Tibial nerve (tissue), 4 donors: ENCODE measurements around the gene PLEKHG4B. TPM values are rescaled to one million over a fixed set of nuclear protein-coding genes. Genes with fewer than 3 reads are reported as not detected.

Experiments
- DNase-seq, 2 donors: peaks; one replicate each; pipeline ENCODE4 v3.0.0-alpha.2; 2019; ENCODE audit warnings: low spot score in 2 of 2
- H3K27ac ChIP-seq, 4 donors: fragments of 200-600 bp; sonication (generic) in 3 of 4; one replicate each; pipeline ENCODE4 v1.5.1; 2017 to 2019; ENCODE audit warnings: mild to moderate bottlenecking in 1 of 4
- H3K27me3 ChIP-seq, 2 donors: fragments of 200-600 bp; sonication (generic) in 1 of 2; one replicate each; pipeline versions ENCODE4 v1.5.1 to v1.6.0; 2017 to 2019
- H3K36me3 ChIP-seq, 3 donors: fragments of 200-600 bp; sonication (generic); one replicate each; pipeline ENCODE4 v1.5.1; 2018 to 2019
- H3K4me1 ChIP-seq, 4 donors: fragments of 200-600 bp; sonication (generic) in 3 of 4; one replicate each; pipeline ENCODE4 v1.5.1; 2017 to 2019
- H3K4me3 ChIP-seq, 4 donors: fragments of 200-600 bp; sonication (generic) in 3 of 4; one replicate each; pipeline ENCODE4 v1.5.1; 2017 to 2019; ENCODE audit warnings: mild to moderate bottlenecking in 1 of 4, moderate library complexity in 1 of 4
- H3K9me3 ChIP-seq, 4 donors: fragments of 200-600 bp; sonication (generic) in 3 of 4; one replicate each; pipeline ENCODE4 v1.5.1; 2017 to 2019
- CTCF ChIP-seq, 5 experiments: fragments of 200-600 bp in 3 of 5; fragments of 450-650 bp in 2 of 5; sonication (generic) in 3 of 5; IDR thresholded peaks; one replicate each; pipeline ENCODE4 v1.5.1; 2016 to 2019; ENCODE audit warnings: antibody characterized with exemption in 5 of 5, mild to moderate bottlenecking in 3 of 5, moderate library complexity in 2 of 5
- EP300 ChIP-seq, 2 donors: sonication (generic); formaldehyde crosslinking; IDR thresholded peaks; one replicate each; pipeline ENCODE4 v1.6.1; 2017; ENCODE audit warnings: antibody characterized with exemption in 2 of 2, mild to moderate bottlenecking in 1 of 2
- POLR2A ChIP-seq, 2 donors: fragments of 450-650 bp; IDR thresholded peaks; one replicate each; pipeline ENCODE4 v1.6.1; 2017; ENCODE audit warnings: antibody characterized with exemption in 2 of 2, mild to moderate bottlenecking in 2 of 2, moderate library complexity in 2 of 2
- WGBS, 2 donors: methylation state at CpG; one replicate each; pipeline ENCODE4 v1.1.5; 2018; 5-methylcytosine and 5-hydroxymethylcytosine counted together
- total RNA-seq, 4 donors: library from RNA; depleted of rRNA; stranded (reverse); fragments of >200 nt; gene quantifications; one replicate each; pipeline ENCODE4 v1.1.0, GENCODE V29; 2016

PLEKHG4B gene
- total RNA-seq, 4 donors from 2014 or later, result under 0.01 to 0.42 (median 0.26) TPM

DNA sequence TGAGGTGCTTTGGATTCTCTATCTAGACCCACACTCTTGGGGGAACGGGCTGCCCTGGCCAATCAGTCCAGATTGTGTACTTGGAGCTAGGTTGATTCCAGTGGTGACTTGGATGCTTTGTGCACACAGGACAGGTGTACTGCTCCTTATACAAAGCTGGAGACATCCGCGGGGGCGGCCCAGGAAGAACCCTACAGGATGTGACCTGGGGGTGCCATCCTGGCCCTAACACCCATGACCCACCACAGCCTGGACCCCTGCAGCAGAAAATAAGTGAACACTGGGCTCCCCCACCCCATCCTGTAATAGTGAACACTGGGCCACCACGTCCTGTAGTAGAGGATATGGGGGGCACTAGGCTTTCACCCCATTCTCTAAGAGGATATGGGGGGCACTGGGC, 12.1 kb upstream of the PLEKHG4B start:
- no peaks in the 10 kb centered on the region for H3K9me3 ChIP-seq
- H3K4me3 ChIP-seq, result no peak overlapping the region
- no peaks in the 10 kb centered on the region for H3K27me3 ChIP-seq
- DNase-seq, result no peak
- WGBS, 2 donors, result 90 to 93% methylated on average over 5 of the region's 5 CpGs
- TF ChIP-seq EP300 (IDR thresholded peaks at IDR 0.05), result no peak
- TF ChIP-seq POLR2A (IDR thresholded peaks at IDR 0.05), result no peak
- no peak for TF ChIP-seq CTCF (IDR thresholded peaks at IDR 0.05)
- no peak overlapping the region for H3K27ac ChIP-seq
- H3K4me1 ChIP-seq, result no peaks in the 10 kb centered on the region
- H3K36me3 ChIP-seq, result no peaks in the 10 kb centered on the region

- Histone ChIP-seq H3K36me3 (no peaks in the 10 kb centered on the region), H3K27me3 (no peaks in the 10 kb centered on the region), H3K4me3 (no peak overlapping the region), H3K27ac (no peak overlapping the region), H3K4me1 (no peaks in the 10 kb centered on the region), H3K9me3 (no peaks in the 10 kb centered on the region)
- no peak for DNase-seq
- WGBS, 2 donors, result 71 to 72% methylated on average over 18 of the region's 19 CpGs
- TF ChIP-seq POLR2A (IDR thresholded peaks at IDR 0.05) (no peak), EP300 (IDR thresholded peaks at IDR 0.05) (no peak), CTCF (IDR thresholded peaks at IDR 0.05) (no peak)
These were observed 10.5 kb upstream of the PLEKHG4B start for GRCh38 chr5:81391-82021.

GRCh38 chr5:82097-82496, 9.9 kb upstream of the PLEKHG4B start:
- H3K4me3 ChIP-seq, result no peak overlapping the region
- 13 to 17% methylated on average over 5 to 9 of the region's 9 CpGs for WGBS, 2 donors
- no peak for DNase-seq
- no peaks in the 10 kb centered on the region for H3K36me3 ChIP-seq
- H3K27ac ChIP-seq, result no peak overlapping the region
- H3K4me1 ChIP-seq, result no peaks in the 10 kb centered on the region
- no peaks in the 10 kb centered on the region for H3K9me3 ChIP-seq
- TF ChIP-seq POLR2A (IDR thresholded peaks at IDR 0.05) (no peak), EP300 (IDR thresholded peaks at IDR 0.05) (no peak), CTCF (IDR thresholded peaks at IDR 0.05) (no peak)
- no peaks in the 10 kb centered on the region for H3K27me3 ChIP-seq

DNA sequence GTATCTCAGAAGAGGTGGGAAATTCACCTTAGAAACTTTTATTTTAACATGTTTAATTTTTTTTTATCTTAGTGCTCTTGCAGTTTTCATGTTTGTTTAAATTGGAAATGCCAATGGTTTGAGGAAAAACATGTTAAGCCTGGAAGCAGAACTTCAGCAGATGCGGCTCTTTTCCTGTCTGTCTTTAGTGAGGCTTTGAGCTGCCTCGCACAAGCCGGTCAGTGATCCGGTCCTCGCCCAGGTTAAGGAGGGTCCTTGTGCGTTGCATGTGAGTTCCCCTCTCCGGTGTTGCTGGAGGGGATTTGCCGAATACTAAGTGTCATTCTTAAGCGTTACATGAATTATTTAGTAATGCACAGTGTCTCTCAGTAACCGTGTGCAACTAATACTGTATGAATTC, 9.4 kb upstream of the PLEKHG4B start:
- WGBS, 2 donors, result 29 to 39% methylated on average over 10 of the region's 10 CpGs
- H3K4me1 ChIP-seq, result no peaks in the 10 kb centered on the region
- no peak for DNase-seq
- TF ChIP-seq CTCF (IDR thresholded peaks at IDR 0.05) (no peak), EP300 (IDR thresholded peaks at IDR 0.05) (no peak), POLR2A (IDR thresholded peaks at IDR 0.05) (no peak)
- H3K9me3 ChIP-seq, result no peaks in the 10 kb centered on the region
- no peaks in the 10 kb centered on the region for H3K27me3 ChIP-seq
- no peaks in the 10 kb centered on the region for H3K36me3 ChIP-seq
- no peak overlapping the region for H3K27ac ChIP-seq
- no peak overlapping the region for H3K4me3 ChIP-seq

DNA sequence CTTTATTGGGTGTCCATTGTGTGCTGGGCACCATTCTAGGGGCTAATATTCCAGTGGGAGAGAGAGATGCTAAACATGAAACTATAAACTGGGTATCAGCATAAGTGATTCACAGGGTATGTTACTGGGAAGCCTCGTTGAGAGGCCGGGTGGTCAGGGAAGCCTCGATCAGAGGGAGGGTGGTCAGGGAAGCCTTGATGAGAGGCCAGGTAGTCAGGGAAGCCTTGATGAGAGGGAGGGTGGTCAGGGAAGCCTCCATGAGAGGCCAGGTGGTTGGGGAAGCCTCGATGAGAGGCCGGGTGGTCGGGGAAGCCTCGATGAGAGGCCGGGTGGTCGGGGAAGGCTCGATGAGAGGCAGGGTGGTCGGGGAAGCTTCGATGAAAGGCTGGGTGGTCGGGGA, 8.9 kb upstream of the PLEKHG4B start:
- Histone ChIP-seq H3K4me3 (no peak overlapping the region), H3K27ac (no peak overlapping the region), H3K27me3 (no peaks in the 10 kb centered on the region), H3K9me3 (no peaks in the 10 kb centered on the region), H3K4me1 (no peaks in the 10 kb centered on the region), H3K36me3 (no peaks in the 10 kb centered on the region)
- no peak for TF ChIP-seq EP300 (IDR thresholded peaks at IDR 0.05)
- no peak for TF ChIP-seq CTCF (IDR thresholded peaks at IDR 0.05)
- no peak for TF ChIP-seq POLR2A (IDR thresholded peaks at IDR 0.05)
- no peak for DNase-seq
- 67 to 76% methylated on average over 3 of the region's 13 CpGs for WGBS, 2 donors
